Measurements from ENCODE around the gene LMO3. TPM values are rescaled to one million over a fixed set of nuclear protein-coding genes. Genes with fewer than 3 reads are reported as not detected.
A peak's percentile ranks its signal among the peaks of the same experiment; 100 is the strongest.

LMO3 gene
- total RNA-seq, 4 donors from 2014 or later, result 49.1 to 174 (median 111) TPM

- Histone ChIP-seq H3K4me1 (no peaks in the 10 kb centered on the region), H3K27ac (no peak overlapping the region), H3K36me3 (no peaks in the 10 kb centered on the region), H3K4me3 (no peak overlapping the region), H3K27me3 (no peaks in the 10 kb centered on the region), H3K9me3 (peaks cover 0 to 8% (median 0%) of the 10 kb centered on the region in 3 donors)
- no peak for ATAC-seq
- TF ChIP-seq CTCF (IDR thresholded peaks at IDR 0.05) (no peak), EP300 (IDR thresholded peaks at IDR 0.05) (no peak), POLR2A (IDR thresholded peaks at IDR 0.05) (no peak), POLR2AphosphoS5 (IDR thresholded peaks at IDR 0.05) (no peak)
These were observed 13.6 kb upstream of the LMO3 start for GRCh38 chr12:16619537-16619936.

- Histone ChIP-seq H3K4me1 (no peaks in the 10 kb centered on the region), H3K9me3 (peaks cover 0 to 8% (median 0%) of the 10 kb centered on the region in 3 donors), H3K4me3 (no peak overlapping the region), H3K27me3 (no peaks in the 10 kb centered on the region), H3K27ac (no peak overlapping the region), H3K36me3 (no peaks in the 10 kb centered on the region)
- WGBS, 2 donors (ENCODE audit: low coverage in 1 of 2), result 54% methylated on average over 1 of the region's 1 CpG; no CpG with 5 or more reads in 1 of the 2 donors
- no peak for ATAC-seq
- TF ChIP-seq POLR2A (IDR thresholded peaks at IDR 0.05) (no peak), POLR2AphosphoS5 (IDR thresholded peaks at IDR 0.05) (no peak), EP300 (IDR thresholded peaks at IDR 0.05) (no peak), CTCF (IDR thresholded peaks at IDR 0.05) (no peak)
These were observed 12.3 kb upstream of the LMO3 start for GRCh38 chr12:16618256-16618655.

- no peak for ATAC-seq
- TF ChIP-seq POLR2AphosphoS5 (IDR thresholded peaks at IDR 0.05), result no peak
- TF ChIP-seq EP300 (IDR thresholded peaks at IDR 0.05), result no peak
- TF ChIP-seq POLR2A (IDR thresholded peaks at IDR 0.05), result no peak
- no peak for TF ChIP-seq CTCF (IDR thresholded peaks at IDR 0.05)
- H3K4me1 ChIP-seq, result peaks cover 0 to 23% (median 0%) of the 10 kb centered on the region in 3 donors
- H3K27ac ChIP-seq, result peak overlapping the region; percentile 61 to 89 (median 84)
- H3K36me3 ChIP-seq, result no peaks in the 10 kb centered on the region
- no peaks in the 10 kb centered on the region for H3K27me3 ChIP-seq
- no peaks in the 10 kb centered on the region for H3K9me3 ChIP-seq
- H3K4me3 ChIP-seq, result no peak overlapping the region
These were observed 7.2 kb upstream of the LMO3 start for GRCh38 chr12:16613199-16613598.

GRCh38 chr12:16612647-16613046 lies 6.7 kb upstream of the LMO3 start:
- H3K36me3 ChIP-seq, result no peaks in the 10 kb centered on the region
- peak overlapping the region; percentile 61 to 89 (median 84) for H3K27ac ChIP-seq
- peak overlapping the region; percentile 24 for H3K4me3 ChIP-seq
- peaks cover 0 to 28% (median 0%) of the 10 kb centered on the region in 3 donors for H3K4me1 ChIP-seq
- no peaks in the 10 kb centered on the region for H3K27me3 ChIP-seq
- TF ChIP-seq POLR2A (IDR thresholded peaks at IDR 0.05) (no peak), POLR2AphosphoS5 (IDR thresholded peaks at IDR 0.05) (no peak), EP300 (IDR thresholded peaks at IDR 0.05) (no peak), CTCF (IDR thresholded peaks at IDR 0.05) (no peak)
- no peaks in the 10 kb centered on the region for H3K9me3 ChIP-seq
- no peak for ATAC-seq

GRCh38 chr12:16611146-16611545 lies 5.2 kb upstream of the LMO3 start:
- no peaks in the 10 kb centered on the region for H3K9me3 ChIP-seq
- H3K36me3 ChIP-seq, result no peaks in the 10 kb centered on the region
- ATAC-seq, result no peak
- WGBS, 2 donors (ENCODE audit: low coverage in 1 of 2), result 54 to 57% methylated on average over 2 of the region's 2 CpGs
- H3K27ac ChIP-seq, result peak overlapping the region; percentile 83 to 89 (median 87)
- H3K27me3 ChIP-seq, result no peaks in the 10 kb centered on the region
- TF ChIP-seq POLR2AphosphoS5 (IDR thresholded peaks at IDR 0.05), result no peak
- no peak for TF ChIP-seq EP300 (IDR thresholded peaks at IDR 0.05)
- TF ChIP-seq POLR2A (IDR thresholded peaks at IDR 0.05), result no peak
- TF ChIP-seq CTCF (IDR thresholded peaks at IDR 0.05), result no peak
- H3K4me3 ChIP-seq, result peak overlapping the region; percentile 24
- peaks cover 0 to 43% (median 0%) of the 10 kb centered on the region in 3 donors for H3K4me1 ChIP-seq
